Small intestine (tissue), 7 donors: ENCODE data around the gene TULP4. TPM values are rescaled to one million over a fixed set of nuclear protein-coding genes. Genes with fewer than 3 reads are reported as not detected.
"Not testable (repeated sequence)": the region's sequence is repeated elsewhere in the genome, so short reads cannot be mapped to it uniquely, and the experiment has no call there.

Experiments used
- DNase-seq, 2 donors: peaks; one replicate each; pipeline versions ENCODE4 v3.0.0 to v3.0.0-alpha.2; 2013
- FAIRE-seq: peaks from 2 replicates; lab custom pipeline; 2012; peaks lifted over from hg19 to GRCh38; lab: Jason Lieb, UNC
- H3K27ac ChIP-seq, 3 donors: one replicate each; pipeline ENCODE4 v1.5.1; 2013; ENCODE audit warnings: low read length in 2 of 3, mild to moderate bottlenecking in 2 of 3, control low read depth in 1 of 3, inconsistent platforms in 1 of 3, low read depth in 1 of 3, moderate library complexity in 1 of 3
- H3K27me3 ChIP-seq, 3 donors: one replicate each; pipeline ENCODE4 v1.6.1; 2013; ENCODE audit warnings: low read length in 3 of 3, inconsistent platforms in 1 of 3; ENCODE audit not compliant: control insufficient read depth in 3 of 3, insufficient read depth in 3 of 3
- H3K36me3 ChIP-seq, 3 donors: one replicate each; pipeline ENCODE4 v1.6.1; 2013; ENCODE audit warnings: low read length in 3 of 3, inconsistent platforms in 1 of 3, low read depth in 1 of 3, mild to moderate bottlenecking in 1 of 3, moderate library complexity in 1 of 3; ENCODE audit not compliant: control insufficient read depth in 3 of 3, insufficient read depth in 2 of 3
- H3K4me1 ChIP-seq, 3 donors: one replicate each; pipeline ENCODE4 v1.6.1; 2013; ENCODE audit warnings: low read length in 2 of 3, inconsistent platforms in 1 of 3, low read depth in 1 of 3, mild to moderate bottlenecking in 1 of 3, moderate library complexity in 1 of 3; ENCODE audit not compliant: control insufficient read depth in 3 of 3, insufficient read depth in 2 of 3
- H3K4me3 ChIP-seq, 3 donors: one replicate each; pipeline ENCODE4 v1.5.1; 2013; ENCODE audit warnings: low read length in 3 of 3, control low read depth in 1 of 3, inconsistent platforms in 1 of 3, low read depth in 1 of 3, mild to moderate bottlenecking in 1 of 3, moderate library complexity in 1 of 3
- H3K9me3 ChIP-seq, 2 donors: one replicate each; pipeline ENCODE4 v1.6.1; 2013; ENCODE audit warnings: low read depth in 1 of 2, low read length in 1 of 2; ENCODE audit not compliant: control insufficient read depth in 2 of 2, insufficient read depth in 1 of 2
- WGBS, 3 donors: extraction: QIAGEN DNeasy Blood & Tissue Kit; methylation state at CpG; one replicate each; pipeline ENCODE4 v1.1.7; 2013; 5-methylcytosine and 5-hydroxymethylcytosine counted together
- polyA plus RNA-seq, 4 donors: library from polyadenylated mRNA; stranded (reverse) in 3 of 4; unstranded in 1 of 4; fragments of 200-250 nt in 3 of 4; fragments of 120-200 nt in 1 of 4; gene quantifications; one replicate each; pipeline versions ENCODE4 v1.2.1 to v1.2.3, GENCODE V29; 2013
- donor health status: healthy with polysubstance abuse.
- donor health status: control.
- donor health status: control.
- donor health status: Bipolar disorder and iron deficiency.
- donor health status: healthy.

Gene TULP4
- polyA plus RNA-seq, 4 donors = 7.2 to 30.7 (median 10.7) TPM

- 94 to 96% (median 96%) methylated on average over 5 of the region's 5 CpGs for WGBS, 3 donors
- Histone ChIP-seq H3K4me1 (peaks cover 0 to 7% (median 5%) of the 10 kb centered on the region in 3 donors), H3K27me3 (no peaks in the 10 kb centered on the region), H3K36me3 (peaks cover 0 to 20% (median 0%) of the 10 kb centered on the region in 3 donors), H3K9me3 (peaks cover 0 to 26% of the 10 kb centered on the region in 2 donors), H3K27ac (no peak overlapping the region), H3K4me3 (no peak overlapping the region)
- FAIRE-seq (no peak), DNase-seq (no peak)
Observed at GRCh38 chr6:158338311-158339112, 26.2 kb downstream of the TULP4 start.

- FAIRE-seq, H3K27ac ChIP-seq, H3K27me3 ChIP-seq, H3K4me3 ChIP-seq, DNase-seq, H3K4me1 ChIP-seq: not testable (repeated sequence)
- 74 to 83% (median 80%) methylated on average over 10 of the region's 10 CpGs for WGBS, 3 donors
- Histone ChIP-seq H3K36me3 (peaks cover 0 to 20% (median 0%) of the 10 kb centered on the region in 3 donors), H3K9me3 (peaks cover 0 to 26% of the 10 kb centered on the region in 2 donors)
Observed at GRCh38 chr6:158339197-158339596, 26.9 kb downstream of the TULP4 start.

GRCh38 chr6:158340252-158340651 is 28.0 kb downstream of the TULP4 start:
- 94 to 98% (median 96%) methylated on average over 4 of the region's 4 CpGs for WGBS, 3 donors

GRCh38 chr6:158344534-158344933 is 32.3 kb downstream of the TULP4 start:
- H3K27ac ChIP-seq = no peak overlapping the region
- DNase-seq (no peak), FAIRE-seq (no peak)
- peaks cover 0 to 23% (median 4%) of the 10 kb centered on the region in 3 donors for H3K36me3 ChIP-seq
- H3K4me1 ChIP-seq = peaks cover 0 to 5% (median 0%) of the 10 kb centered on the region in 3 donors
- H3K4me3 ChIP-seq = no peak overlapping the region
- 64 to 77% (median 73%) methylated on average over 4 of the region's 4 CpGs for WGBS, 3 donors
- no peaks in the 10 kb centered on the region for H3K27me3 ChIP-seq
- peaks cover 0 to 47% of the 10 kb centered on the region in 2 donors for H3K9me3 ChIP-seq

More at GRCh38 chr6:158340252-158340651, 28.0 kb downstream of the TULP4 start:
- Histone ChIP-seq H3K4me3 (no peak overlapping the region), H3K27me3 (no peaks in the 10 kb centered on the region), H3K4me1 (peaks cover 0 to 7% (median 5%) of the 10 kb centered on the region in 3 donors), H3K36me3 (peaks cover 0 to 17% (median 0%) of the 10 kb centered on the region in 3 donors), H3K9me3 (peaks cover 0 to 29% of the 10 kb centered on the region in 2 donors), H3K27ac (no peak overlapping the region)
- FAIRE-seq (no peak), DNase-seq (no peak)

GRCh38 chr6:158345444-158345843 is 33.2 kb downstream of the TULP4 start:
- H3K9me3 ChIP-seq = peaks cover 0 to 48% of the 10 kb centered on the region in 2 donors
- not testable (repeated sequence) for FAIRE-seq, H3K4me1 ChIP-seq, H3K4me3 ChIP-seq, H3K27ac ChIP-seq, H3K27me3 ChIP-seq
- peak in 1 of 2 donors; percentile 51 for DNase-seq
- 71 to 87% (median 80%) methylated on average over 6 of the region's 6 CpGs for WGBS, 3 donors
- H3K36me3 ChIP-seq = peaks cover 0 to 20% (median 4%) of the 10 kb centered on the region in 3 donors

GRCh38 chr6:158347335-158347734 is 35.1 kb downstream of the TULP4 start:
- Histone ChIP-seq H3K27ac (no peak overlapping the region), H3K9me3 (peaks cover 0 to 56% of the 10 kb centered on the region in 2 donors), H3K4me1 (peaks cover 0 to 5% (median 0%) of the 10 kb centered on the region in 3 donors), H3K36me3 (peaks cover 0 to 22% (median 4%) of the 10 kb centered on the region in 3 donors), H3K27me3 (no peaks in the 10 kb centered on the region), H3K4me3 (no peak overlapping the region)
- DNase-seq = no peak
- no peak for FAIRE-seq
- 92 to 100% (median 98%) methylated on average over 2 of the region's 2 CpGs for WGBS, 3 donors

GRCh38 chr6:158348737-158349504 is 36.7 kb downstream of the TULP4 start:
- Histone ChIP-seq H3K9me3 (peaks cover 0 to 55% of the 10 kb centered on the region in 2 donors), H3K36me3 (peaks cover 0 to 23% (median 6%) of the 10 kb centered on the region in 3 donors)
- H3K4me3 ChIP-seq, H3K4me1 ChIP-seq, FAIRE-seq, H3K27ac ChIP-seq, DNase-seq, H3K27me3 ChIP-seq: not testable (repeated sequence)
- WGBS, 3 donors = 90 to 93% (median 91%) methylated on average over 28 to 47 of the region's 47 CpGs
